KG1 (cell line): Measurements from ENCODE around the gene CCDC81.
"Not testable (repeated sequence)": the region's sequence is repeated elsewhere in the genome, so short reads cannot be mapped to it uniquely, and the experiment has no call there.

ENCODE experiments used
- DNase-seq: peaks from one replicate; lab custom pipeline; 2025; lab: John Stamatoyannopoulos, UW

CCDC81 gene

DNA sequence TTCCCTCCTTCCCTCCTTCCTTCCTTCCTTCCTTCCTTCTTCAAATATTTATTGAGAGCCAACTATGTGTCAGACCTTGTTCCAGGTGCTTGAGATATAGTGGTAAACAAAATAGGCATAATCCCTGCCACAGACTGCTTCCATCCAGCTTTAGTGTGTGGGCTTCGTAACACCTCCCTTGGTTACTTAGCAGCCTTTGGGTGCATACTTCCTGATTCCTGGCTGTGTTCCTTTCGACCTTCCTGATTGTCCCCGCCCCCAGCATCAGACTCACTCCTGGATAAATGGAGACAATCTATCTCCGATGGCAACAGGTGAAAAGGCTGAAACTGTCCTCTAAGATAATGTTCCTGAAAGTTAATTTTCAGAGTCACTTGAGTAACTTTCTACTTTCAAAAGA lies 13.5 kb downstream of the CCDC81 start:
- no peak for DNase-seq

DNA sequence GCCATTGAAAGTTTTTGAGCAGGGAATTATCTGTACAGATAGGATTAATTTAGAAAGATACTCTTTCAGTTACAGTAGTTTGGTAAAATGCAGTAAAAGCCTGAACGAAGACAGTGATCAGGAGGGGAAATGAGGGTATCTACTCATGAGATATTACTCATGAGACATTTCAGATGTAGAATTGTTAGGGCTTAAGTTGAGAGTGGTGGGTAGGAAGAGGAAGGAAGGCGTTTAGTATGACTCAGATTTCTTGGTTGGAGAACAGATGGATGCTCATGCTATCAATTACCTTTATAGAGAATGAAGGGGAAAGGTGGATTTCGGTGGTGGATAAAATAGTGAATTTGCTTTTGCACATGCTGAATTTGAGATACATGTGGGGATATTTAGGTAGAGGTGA lies 15.8 kb downstream of the CCDC81 start:
- DNase-seq: no peak

- DNase-seq: no peak
These were observed 20.4 kb downstream of the CCDC81 start for GRCh38 chr11:86395061-86395551.

- no peak for DNase-seq
These were observed 21.7 kb downstream of the CCDC81 start for GRCh38 chr11:86396396-86396795.

- DNase-seq: no peak
These were observed 22.7 kb downstream of the CCDC81 start for GRCh38 chr11:86397351-86397750.

GRCh38 chr11:86398106-86398505 lies 23.4 kb downstream of the CCDC81 start:
- no peak for DNase-seq

- no peak for DNase-seq
These were observed 28.8 kb downstream of the CCDC81 start for GRCh38 chr11:86403458-86403857.

GRCh38 chr11:86408845-86409244 lies 34.2 kb downstream of the CCDC81 start:
- no peak for DNase-seq

DNA sequence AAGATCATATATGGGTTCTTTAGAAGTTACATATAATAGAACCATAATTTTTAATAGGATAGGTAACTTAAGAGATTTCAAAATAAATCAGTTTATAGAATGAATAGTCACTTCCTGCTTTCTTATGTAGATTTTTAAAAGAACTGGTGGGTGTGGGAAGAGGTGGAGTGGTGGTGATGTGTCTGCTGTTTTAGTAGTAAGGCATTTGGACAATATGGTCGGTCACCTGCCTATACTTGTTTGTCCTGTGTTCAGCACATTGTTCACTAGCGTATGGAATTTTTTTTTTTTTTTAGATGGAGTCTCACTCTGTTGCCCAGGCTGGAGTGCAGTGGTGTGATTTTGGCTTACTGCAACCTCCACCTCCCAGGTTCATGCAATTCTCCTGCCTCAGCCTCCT lies 39.3 kb downstream of the CCDC81 start:
- DNase-seq: no peak

- no peak for DNase-seq
These were observed 40.3 kb downstream of the CCDC81 start for GRCh38 chr11:86415026-86415425.

GRCh38 chr11:86416494-86416893 lies 41.8 kb downstream of the CCDC81 start:
- no peak for DNase-seq

- not testable (repeated sequence) for DNase-seq
These were observed 42.3 kb downstream of the CCDC81 start for GRCh38 chr11:86416951-86417350.

DNA sequence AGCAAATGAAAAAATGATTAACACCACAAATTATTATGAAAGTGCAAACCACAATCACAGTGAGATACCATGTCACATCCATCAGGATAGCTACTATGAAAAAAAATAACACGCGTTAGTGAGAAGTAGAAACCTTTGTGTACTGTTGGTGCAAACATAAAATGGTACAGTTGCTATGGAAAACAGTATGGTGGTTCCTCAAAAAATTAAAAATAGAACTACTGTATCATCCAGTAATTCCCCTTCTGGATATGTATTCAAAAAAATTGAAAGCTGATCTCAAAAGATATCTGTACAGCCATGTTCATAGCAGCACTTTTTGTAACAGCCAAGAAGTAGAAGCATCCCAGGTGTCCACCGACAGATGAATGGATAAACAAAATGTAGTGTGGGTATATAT lies 43.4 kb downstream of the CCDC81 start:
- no peak for DNase-seq

DNA sequence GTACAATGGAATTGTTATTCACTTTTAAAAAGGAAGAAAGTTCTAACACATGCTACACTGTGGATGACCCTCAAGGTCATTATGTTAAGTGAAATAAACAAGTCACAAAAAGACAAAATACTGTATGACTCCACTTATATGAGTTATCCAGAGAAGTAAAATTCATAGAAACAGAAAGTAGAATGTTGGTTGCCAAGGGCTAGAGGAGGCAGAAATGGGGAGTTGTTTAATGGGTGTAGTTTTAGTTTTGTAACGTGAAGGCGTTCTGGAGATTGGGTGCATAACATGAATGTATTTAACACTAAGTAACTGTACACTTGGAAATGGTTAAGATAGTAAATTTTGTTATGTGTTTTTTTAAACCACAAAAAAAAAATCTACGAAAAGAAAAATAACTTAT lies 43.8 kb downstream of the CCDC81 start:
- DNase-seq: no peak

GRCh38 chr11:86418917-86419316 lies 44.2 kb downstream of the CCDC81 start:
- DNase-seq: no peak

GRCh38 chr11:86421946-86422345 lies 47.3 kb downstream of the CCDC81 start:
- DNase-seq: no peak

DNA sequence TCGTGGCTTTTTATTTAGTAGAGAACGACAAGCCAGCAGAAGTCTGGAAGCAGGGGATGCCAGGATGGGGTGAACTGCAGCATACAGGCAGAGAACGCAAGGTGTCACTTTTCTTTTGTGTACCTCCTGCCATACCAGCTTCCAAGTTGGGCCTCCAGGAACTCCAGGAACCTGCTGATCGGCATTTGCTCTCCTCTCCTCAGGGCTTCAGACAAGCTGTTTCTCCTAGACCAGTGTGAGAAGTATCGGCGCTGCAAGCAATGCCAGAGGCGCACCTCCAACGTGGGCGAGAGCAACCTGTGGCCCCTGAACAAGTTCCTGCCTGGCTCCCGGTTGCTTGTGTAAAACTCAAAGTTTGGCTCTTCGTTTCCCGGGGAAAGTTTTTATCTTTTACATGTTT lies 47.7 kb downstream of the CCDC81 start:
- DNase-seq: no peak

GRCh38 chr11:86423488-86423887 lies 48.8 kb downstream of the CCDC81 start:
- not testable (repeated sequence) for DNase-seq

DNA sequence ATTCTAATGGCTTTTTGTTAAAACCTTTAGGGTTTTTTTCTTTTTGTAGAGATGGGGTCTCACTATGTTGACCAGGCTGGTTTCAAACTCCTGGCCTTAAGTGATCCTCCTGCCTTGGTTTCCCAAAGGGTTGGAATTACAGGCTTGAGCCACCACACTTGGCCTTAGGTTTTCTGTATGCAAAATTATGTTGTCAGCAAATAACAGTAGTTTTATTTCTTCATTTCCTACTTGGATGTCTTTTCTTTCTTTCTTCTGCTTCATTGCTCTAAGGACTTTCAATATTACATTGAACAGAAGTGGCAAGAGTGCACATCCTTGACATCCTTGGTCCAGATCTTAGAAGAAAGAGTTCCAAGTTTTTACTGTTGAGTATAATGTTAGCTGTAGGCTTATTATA lies 52.8 kb downstream of the CCDC81 start:
- DNase-seq: no peak

- no peak for DNase-seq
These were observed 56.6 kb downstream of the CCDC81 start for GRCh38 chr11:86431258-86431657.

- not testable (repeated sequence) for DNase-seq
These were observed 58.8 kb downstream of the CCDC81 start for GRCh38 chr11:86433361-86434095.

GRCh38 chr11:86435711-86436110 lies 61.0 kb downstream of the CCDC81 start:
- DNase-seq: no peak

DNA sequence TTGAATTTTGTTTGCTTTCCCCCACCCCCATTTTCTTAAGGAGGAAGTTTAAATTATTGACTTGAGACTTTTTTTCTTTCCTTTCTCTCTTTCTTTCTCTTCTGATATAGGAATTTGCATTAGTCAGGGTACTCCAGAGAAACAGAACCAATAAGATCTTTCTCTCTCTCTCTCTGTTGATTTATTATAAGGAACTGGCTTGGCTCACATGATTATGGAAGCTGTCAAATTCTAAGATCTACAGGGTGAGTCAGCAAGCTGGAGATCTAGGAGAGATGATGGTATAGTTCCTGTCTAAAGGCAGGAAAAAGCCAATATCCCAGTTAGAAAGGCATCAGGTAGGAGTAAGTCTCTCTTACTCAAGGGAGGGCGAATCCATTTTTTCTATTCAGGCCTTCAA lies 64.0 kb downstream of the CCDC81 start:
- DNase-seq: no peak

GRCh38 chr11:86440305-86440716 lies 65.6 kb downstream of the CCDC81 start:
- no peak for DNase-seq
